Mammary epithelial cell (primary cell): ENCODE measurements around the gene ASXL2.

Source experiments
- EZH2 ChIP-seq: IDR thresholded peaks from 2 replicates; pipeline ENCODE4 v1.6.1; 2012; ENCODE audit warnings: low read length, inconsistent platforms, borderline replicate concordance
- TF ChIP-seq, protein P1 (sequence below), 2 donors: IDR thresholded peaks in 1 of 2; conservative IDR thresholded peaks in 1 of 2; 2 replicates each; pipeline ENCODE4 v1.5.1; 2011 to 2012; ENCODE audit warnings: inconsistent platforms in 2 of 2, low read length in 2 of 2, mild to moderate bottlenecking in 2 of 2, control low read depth in 1 of 2, low read depth in 1 of 2; ENCODE audit not compliant: insufficient read depth in 1 of 2; ENCODE audit errors: extremely low read depth in 1 of 2

DNA sequence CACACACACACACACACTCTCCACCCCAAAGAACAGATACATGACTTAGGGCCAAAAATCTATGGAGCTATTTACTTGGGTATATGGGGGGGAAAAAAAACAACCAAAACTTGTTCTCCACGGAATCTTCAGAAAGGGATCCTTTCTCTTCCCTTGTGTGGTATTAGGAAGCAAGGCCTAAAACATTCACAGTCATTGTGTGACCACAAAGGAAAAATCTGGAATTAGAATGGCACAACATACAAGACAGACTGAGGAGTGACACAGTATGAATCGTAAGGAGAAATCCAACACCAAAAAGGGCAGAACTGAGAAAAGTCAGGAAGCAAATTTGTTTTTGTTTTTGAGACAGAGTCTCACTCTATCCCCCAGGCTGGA lies 70.3 kb downstream of the ASXL2 start:
- TF ChIP-seq, protein P1, sequence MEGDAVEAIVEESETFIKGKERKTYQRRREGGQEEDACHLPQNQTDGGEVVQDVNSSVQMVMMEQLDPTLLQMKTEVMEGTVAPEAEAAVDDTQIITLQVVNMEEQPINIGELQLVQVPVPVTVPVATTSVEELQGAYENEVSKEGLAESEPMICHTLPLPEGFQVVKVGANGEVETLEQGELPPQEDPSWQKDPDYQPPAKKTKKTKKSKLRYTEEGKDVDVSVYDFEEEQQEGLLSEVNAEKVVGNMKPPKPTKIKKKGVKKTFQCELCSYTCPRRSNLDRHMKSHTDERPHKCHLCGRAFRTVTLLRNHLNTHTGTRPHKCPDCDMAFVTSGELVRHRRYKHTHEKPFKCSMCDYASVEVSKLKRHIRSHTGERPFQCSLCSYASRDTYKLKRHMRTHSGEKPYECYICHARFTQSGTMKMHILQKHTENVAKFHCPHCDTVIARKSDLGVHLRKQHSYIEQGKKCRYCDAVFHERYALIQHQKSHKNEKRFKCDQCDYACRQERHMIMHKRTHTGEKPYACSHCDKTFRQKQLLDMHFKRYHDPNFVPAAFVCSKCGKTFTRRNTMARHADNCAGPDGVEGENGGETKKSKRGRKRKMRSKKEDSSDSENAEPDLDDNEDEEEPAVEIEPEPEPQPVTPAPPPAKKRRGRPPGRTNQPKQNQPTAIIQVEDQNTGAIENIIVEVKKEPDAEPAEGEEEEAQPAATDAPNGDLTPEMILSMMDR (conservative IDR thresholded peaks at IDR 0.05 in 1 of 2, IDR thresholded peaks at IDR 0.05 in 1 of 2; ENCODE audit: extremely low read depth in 1 of 2, insufficient read depth in 1 of 2, low read depth in 1 of 2, low read length in 2 of 2): no peak
- no peak for TF ChIP-seq EZH2
